SK-N-SH (cell line): ENCODE data around the gene SPEM3. TPM values are rescaled to one million over a fixed set of nuclear protein-coding genes. Genes with fewer than 3 reads are reported as not detected.
A peak's percentile ranks its signal among the peaks of the same experiment; 100 is the strongest.

ENCODE experiments used
- CTCF ChIA-PET: fragments of 300-600, 350-600 bp; formaldehyde crosslinking; extraction: SDS; loops from one replicate; lab custom pipeline; 2021; lab: Yijun Ruan, JAX
- POLR2A ChIA-PET: fragments of 350-600 bp; sonication (Branson Sonifier 250); formaldehyde crosslinking; extraction: SDS; loops from one replicate; lab custom pipeline; 2020; ENCODE audit warnings: antibody characterized with exemption, inconsistent platforms; lab: Yijun Ruan, JAX
- DNase-seq: peaks from one replicate; pipeline ENCODE4 v3.0.0; 2012
- H2AFZ ChIP-seq: fragments of 200-600 bp; sonication (generic); 2 replicates; pipeline ENCODE4 v1.8.1; 2016; ENCODE audit warnings: antibody characterized with exemption, mild to moderate bottlenecking, low read depth
- H3F3A ChIP-seq: fragments of 200-600 bp; sonication (generic); replicated peaks from 2 replicates; pipeline ENCODE3; 2016; ENCODE audit warnings: antibody characterized with exemption, mild to moderate bottlenecking; ENCODE audit not compliant: insufficient read depth
- H3K27ac ChIP-seq, 2 experiments: fragments of 200-500 bp in 1 of 2; fragments of 200-600 bp in 1 of 2; sonication (Bioruptor generic) in 1 of 2; sonication (generic), shearing (Covaris generic) in 1 of 2; 2 replicates each; pipeline versions ENCODE4 v1.5.1 to v1.6.1; 2014 to 2016; ENCODE audit warnings: low read depth in 2 of 2, inconsistent platforms in 1 of 2, low read length in 1 of 2, mild to moderate bottlenecking in 1 of 2, mixed read lengths in 1 of 2
- H3K27me3 ChIP-seq: fragments of 200-600 bp; sonication (generic), shearing (Covaris generic); 2 replicates; pipeline ENCODE4 v1.6.1; 2016; ENCODE audit warnings: mixed run types; ENCODE audit not compliant: insufficient read depth
- H3K36me3 ChIP-seq, 2 experiments: fragments of 200-500 bp in 1 of 2; fragments of 200-600 bp in 1 of 2; sonication (Bioruptor generic) in 1 of 2; sonication (generic) in 1 of 2; replicated peaks in 1 of 2; 2 replicates each; pipeline versions ENCODE3 to v1.5.1; 2014 to 2016; ENCODE audit warnings: low read length in 1 of 2, mild to moderate bottlenecking in 1 of 2; ENCODE audit not compliant: insufficient read depth in 2 of 2, control insufficient read depth in 1 of 2
- H3K4me1 ChIP-seq, 2 experiments: fragments of 200-500 bp in 1 of 2; fragments of 200-600 bp in 1 of 2; sonication (Bioruptor generic) in 1 of 2; sonication (generic), shearing (Covaris generic) in 1 of 2; 2 replicates each; pipeline versions ENCODE4 v1.5.1 to v1.6.1; 2014 to 2016; ENCODE audit warnings: low read depth in 1 of 2, low read length in 1 of 2, mixed run types in 1 of 2; ENCODE audit not compliant: insufficient read depth in 2 of 2, control insufficient read depth in 1 of 2
- H3K4me2 ChIP-seq: fragments of 200-600 bp; sonication (generic), shearing (Covaris generic); 2 replicates; pipeline ENCODE4 v1.6.1; 2017; ENCODE audit warnings: mixed run types
- H3K4me3 ChIP-seq, 2 experiments: fragments of 200-500 bp in 1 of 2; fragments of 200-600 bp in 1 of 2; sonication (Bioruptor generic) in 1 of 2; sonication (generic), shearing (Covaris generic) in 1 of 2; 2 replicates each; pipeline versions ENCODE4 v1.5.1 to v1.8.1; 2014 to 2016; ENCODE audit warnings: low read depth in 2 of 2, inconsistent platforms in 1 of 2, low read length in 1 of 2, mild to moderate bottlenecking in 1 of 2, mixed read lengths in 1 of 2, moderate library complexity in 1 of 2
- H3K79me2 ChIP-seq: fragments of 200-600 bp; sonication (generic); 2 replicates; pipeline ENCODE4 v1.8.1; 2017; ENCODE audit warnings: mild to moderate bottlenecking; ENCODE audit not compliant: insufficient read depth
- H3K9ac ChIP-seq: fragments of 200-600 bp; sonication (generic); 2 replicates; pipeline ENCODE4 v1.6.1; 2017; ENCODE audit warnings: mixed run types
- H3K9me2 ChIP-seq: fragments of 200-600 bp; sonication (generic); 2 replicates; pipeline ENCODE4 v1.6.1; 2017; ENCODE audit warnings: mixed run types
- H3K9me3 ChIP-seq: fragments of 200-600 bp; sonication (generic); 2 replicates; pipeline ENCODE4 v1.6.1; 2017; ENCODE audit warnings: mixed run types, mild to moderate bottlenecking, moderate library complexity
- H4K20me1 ChIP-seq: fragments of 200-600 bp; sonication (generic); 2 replicates; pipeline ENCODE4 v1.6.1; 2017; ENCODE audit warnings: mild to moderate bottlenecking, mixed run types; ENCODE audit not compliant: insufficient read depth
- EP300 ChIP-seq, 2 experiments: IDR thresholded peaks; 2 replicates each; pipeline versions ENCODE4 v1.4.0 to v1.6.1; 2012; ENCODE audit warnings: borderline replicate concordance in 1 of 2, low read depth in 1 of 2, low read length in 1 of 2
- FOXJ3 ChIP-seq: sonication (generic); formaldehyde crosslinking; IDR thresholded peaks from 2 replicates; pipeline ENCODE4 v1.5.1; 2020; ENCODE audit warnings: mild to moderate bottlenecking, missing genetic modification reagents
- GABPA ChIP-seq: IDR thresholded peaks from 2 replicates; pipeline ENCODE4 v1.4.0; 2012; ENCODE audit warnings: low read depth, mild to moderate bottlenecking
- MXI1 ChIP-seq: IDR thresholded peaks from 2 replicates; pipeline ENCODE4 v1.6.1; 2012; ENCODE audit warnings: mild to moderate bottlenecking, low read depth, low read length, improper control_type of control experiment
- RFX5 ChIP-seq: IDR thresholded peaks from 2 replicates; pipeline ENCODE4 v1.6.1; 2012; ENCODE audit warnings: mild to moderate bottlenecking, improper control_type of control experiment, low read length
- RXRA ChIP-seq: IDR thresholded peaks from 2 replicates; pipeline ENCODE4 v1.4.0; 2012; ENCODE audit warnings: low read depth, mild to moderate bottlenecking, borderline replicate concordance
- SMC3 ChIP-seq: IDR thresholded peaks from 2 replicates; pipeline ENCODE4 v1.6.1; 2012; ENCODE audit warnings: low read depth, low read length, improper control_type of control experiment
- TCF12 ChIP-seq: IDR thresholded peaks from 2 replicates; pipeline ENCODE4 v1.4.0; 2012
- YY1 ChIP-seq: IDR thresholded peaks from 2 replicates; pipeline ENCODE4 v1.4.0; 2012; ENCODE audit warnings: low read depth, mild to moderate bottlenecking
- WGBS: methylation state at CpG from one replicate; pipeline ENCODE4 v1.1.6; 2017; ENCODE audit warnings: low lambda C conversion rate; 5-methylcytosine and 5-hydroxymethylcytosine counted together
- polyA plus RNA-seq, 3 experiments: library from polyadenylated mRNA; depleted of rRNA; stranded (reverse); fragments of >200 nt; gene quantifications; 2 replicates each; pipeline ENCODE4 v1.2.3, GENCODE V29; 2012
- TF ChIP-seq, protein P1 (sequence below): fragments of 150-350 bp; IDR thresholded peaks from 2 replicates; pipeline ENCODE4 v1.6.1; 2016; ENCODE audit warnings: mild to moderate bottlenecking, low read depth, low read length
- TF ChIP-seq, protein P2 (sequence below): fragments of 200-600 bp; sonication (generic); IDR thresholded peaks from 2 replicates; pipeline ENCODE4 v1.6.1; 2017; ENCODE audit warnings: antibody characterized with exemption, mild to moderate bottlenecking, moderate library complexity
- TF ChIP-seq, protein P3 (sequence below): IDR thresholded peaks from 2 replicates; pipeline ENCODE4 v1.4.0; 2012; ENCODE audit warnings: low read depth
- TF ChIP-seq, protein P4 (sequence below): IDR thresholded peaks from 2 replicates; pipeline ENCODE4; 2012
- TF ChIP-seq, protein P5 (sequence below): IDR thresholded peaks from 2 replicates; pipeline ENCODE4 v1.4.0; 2012; ENCODE audit warnings: low read depth, borderline replicate concordance

The SPEM3 gene
- polyA plus RNA-seq, 1 of the 3 experiments (the other 2 are of a cell fraction): not detected

GRCh38 chr17:7459961-7460545 lies 31.4 kb downstream of the SPEM3 start:
- no peak for DNase-seq
- Histone ChIP-seq H3K9ac (no peak overlapping the region), H3K4me3 (no peak overlapping the region), H4K20me1 (no peaks in the 10 kb centered on the region), H3K4me2 (no peak overlapping the region), H3F3A (peaks cover 26% of the 10 kb centered on the region), H3K9me2 (no peaks in the 10 kb centered on the region), H3K36me3 (peaks cover 0 to 24% of the 10 kb centered on the region in 2 experiments), H3K4me1 (peaks cover 0 to 5% of the 10 kb centered on the region in 2 experiments; a peak in 1 of 4 replicates), H2AFZ (no peak overlapping the region), H3K27ac (no peak overlapping the region; a peak in 1 of 4 replicates), H3K27me3 (no peaks in the 10 kb centered on the region), H3K79me2 (peaks cover 14% of the 10 kb centered on the region; the same call in 1 of the 2 replicates), H3K9me3 (no peaks in the 10 kb centered on the region)
- ChIA-PET POLR2A (no interaction called here), CTCF (interaction anchor here (0.6 to 1.3 kb wide), 4 partner anchors 21 to 100 kb away, joined by 3 to 4 read pairs (median 3); partner anchors contain the start of gene SLC35G6)
- no peak for TF ChIP-seq MXI1
- TF ChIP-seq YY1: peak; percentile 51; the same call in 1 of the 2 replicates
- WGBS: 91% methylated on average over 3 of the region's 3 CpGs

DNA sequence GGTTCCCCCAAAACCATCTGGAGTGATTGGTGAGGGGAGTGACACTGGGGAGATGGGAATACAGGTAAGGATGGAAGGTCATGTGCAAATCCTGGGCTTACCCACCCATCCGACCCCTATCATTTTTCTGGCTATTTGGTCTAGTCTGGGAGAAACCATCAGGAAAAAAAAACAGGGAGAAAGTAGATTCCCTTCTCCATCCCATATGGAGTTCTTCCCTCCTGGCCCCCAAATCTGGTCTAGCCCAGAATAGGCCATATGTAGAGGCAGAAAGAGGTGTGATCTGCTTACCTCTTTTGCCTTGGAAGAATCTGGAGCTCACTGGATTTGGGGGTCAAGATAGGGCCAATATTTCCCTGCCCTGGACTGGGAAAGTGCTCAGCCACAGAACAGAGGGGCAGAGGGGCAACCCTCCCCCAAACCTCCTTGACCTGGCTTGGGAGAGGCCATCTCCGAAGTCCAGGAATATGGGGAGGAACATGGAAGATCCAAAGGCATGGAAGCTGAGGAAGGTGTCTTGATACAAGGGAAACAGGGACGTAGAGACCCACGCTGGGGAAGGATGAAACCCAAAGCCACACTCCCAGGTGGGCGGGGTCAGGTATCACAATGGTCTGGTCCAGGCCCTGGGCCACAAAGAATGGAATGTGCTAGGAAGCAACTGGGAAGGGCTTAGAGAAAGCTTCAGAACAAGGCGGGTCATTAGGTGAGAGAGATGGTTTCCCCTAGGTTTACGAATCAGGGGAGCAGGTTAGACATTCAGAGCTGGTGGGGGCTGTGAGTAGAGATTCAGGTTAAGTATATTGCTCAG lies 32.4 kb downstream of the SPEM3 start:
- WGBS: 94% methylated on average over 7 of the region's 7 CpGs
- Histone ChIP-seq H4K20me1 (no peaks in the 10 kb centered on the region), H3K4me2 (no peak overlapping the region), H3K4me3 (no peak overlapping the region), H3K4me1 (peaks cover 0 to 4% of the 10 kb centered on the region in 2 experiments; a peak in 1 of 4 replicates), H3K9me3 (no peaks in the 10 kb centered on the region), H2AFZ (no peak overlapping the region), H3K27ac (no peak overlapping the region), H3K27me3 (no peaks in the 10 kb centered on the region), H3K36me3 (peaks cover 0 to 29% of the 10 kb centered on the region in 2 experiments), H3F3A (peaks cover 26% of the 10 kb centered on the region), H3K9ac (no peak overlapping the region), H3K79me2 (peaks cover 13% of the 10 kb centered on the region; the same call in 1 of the 2 replicates), H3K9me2 (no peaks in the 10 kb centered on the region)
- ChIA-PET POLR2A (interaction anchor here (0.6 kb wide), 1 partner anchor 344 kb away, joined by 3 read pairs; no protein-coding TSS in a partner anchor), CTCF (interaction anchor here (0.9 kb wide), 1 partner anchor 99 kb away, joined by 3 read pairs; no protein-coding TSS in a partner anchor)
- no peak for DNase-seq
- TF ChIP-seq FOXJ3 (CRISPR knock-in tag) (no peak), GABPA (no peak), RFX5 (no peak), TCF12 (no peak), EP300 (IDR thresholded peaks at IDR 0.05; ENCODE audit: borderline replicate concordance in 1 of 2, low read depth in 1 of 2, low read length in 1 of 2) (no peak), SMC3 (no peak), RXRA (no peak)
- TF ChIP-seq, protein P1, sequence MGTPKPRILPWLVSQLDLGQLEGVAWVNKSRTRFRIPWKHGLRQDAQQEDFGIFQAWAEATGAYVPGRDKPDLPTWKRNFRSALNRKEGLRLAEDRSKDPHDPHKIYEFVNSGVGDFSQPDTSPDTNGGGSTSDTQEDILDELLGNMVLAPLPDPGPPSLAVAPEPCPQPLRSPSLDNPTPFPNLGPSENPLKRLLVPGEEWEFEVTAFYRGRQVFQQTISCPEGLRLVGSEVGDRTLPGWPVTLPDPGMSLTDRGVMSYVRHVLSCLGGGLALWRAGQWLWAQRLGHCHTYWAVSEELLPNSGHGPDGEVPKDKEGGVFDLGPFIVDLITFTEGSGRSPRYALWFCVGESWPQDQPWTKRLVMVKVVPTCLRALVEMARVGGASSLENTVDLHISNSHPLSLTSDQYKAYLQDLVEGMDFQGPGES: no peak
- TF ChIP-seq, protein P2, sequence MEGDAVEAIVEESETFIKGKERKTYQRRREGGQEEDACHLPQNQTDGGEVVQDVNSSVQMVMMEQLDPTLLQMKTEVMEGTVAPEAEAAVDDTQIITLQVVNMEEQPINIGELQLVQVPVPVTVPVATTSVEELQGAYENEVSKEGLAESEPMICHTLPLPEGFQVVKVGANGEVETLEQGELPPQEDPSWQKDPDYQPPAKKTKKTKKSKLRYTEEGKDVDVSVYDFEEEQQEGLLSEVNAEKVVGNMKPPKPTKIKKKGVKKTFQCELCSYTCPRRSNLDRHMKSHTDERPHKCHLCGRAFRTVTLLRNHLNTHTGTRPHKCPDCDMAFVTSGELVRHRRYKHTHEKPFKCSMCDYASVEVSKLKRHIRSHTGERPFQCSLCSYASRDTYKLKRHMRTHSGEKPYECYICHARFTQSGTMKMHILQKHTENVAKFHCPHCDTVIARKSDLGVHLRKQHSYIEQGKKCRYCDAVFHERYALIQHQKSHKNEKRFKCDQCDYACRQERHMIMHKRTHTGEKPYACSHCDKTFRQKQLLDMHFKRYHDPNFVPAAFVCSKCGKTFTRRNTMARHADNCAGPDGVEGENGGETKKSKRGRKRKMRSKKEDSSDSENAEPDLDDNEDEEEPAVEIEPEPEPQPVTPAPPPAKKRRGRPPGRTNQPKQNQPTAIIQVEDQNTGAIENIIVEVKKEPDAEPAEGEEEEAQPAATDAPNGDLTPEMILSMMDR: no peak
- TF ChIP-seq, protein P3, sequence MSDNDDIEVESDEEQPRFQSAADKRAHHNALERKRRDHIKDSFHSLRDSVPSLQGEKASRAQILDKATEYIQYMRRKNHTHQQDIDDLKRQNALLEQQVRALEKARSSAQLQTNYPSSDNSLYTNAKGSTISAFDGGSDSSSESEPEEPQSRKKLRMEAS: no peak
- TF ChIP-seq, protein P4, sequence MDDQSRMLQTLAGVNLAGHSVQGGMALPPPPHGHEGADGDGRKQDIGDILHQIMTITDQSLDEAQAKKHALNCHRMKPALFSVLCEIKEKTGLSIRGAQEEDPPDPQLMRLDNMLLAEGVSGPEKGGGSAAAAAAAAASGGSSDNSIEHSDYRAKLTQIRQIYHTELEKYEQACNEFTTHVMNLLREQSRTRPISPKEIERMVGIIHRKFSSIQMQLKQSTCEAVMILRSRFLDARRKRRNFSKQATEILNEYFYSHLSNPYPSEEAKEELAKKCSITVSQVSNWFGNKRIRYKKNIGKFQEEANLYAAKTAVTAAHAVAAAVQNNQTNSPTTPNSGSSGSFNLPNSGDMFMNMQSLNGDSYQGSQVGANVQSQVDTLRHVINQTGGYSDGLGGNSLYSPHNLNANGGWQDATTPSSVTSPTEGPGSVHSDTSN: no peak
- TF ChIP-seq, protein P5, sequence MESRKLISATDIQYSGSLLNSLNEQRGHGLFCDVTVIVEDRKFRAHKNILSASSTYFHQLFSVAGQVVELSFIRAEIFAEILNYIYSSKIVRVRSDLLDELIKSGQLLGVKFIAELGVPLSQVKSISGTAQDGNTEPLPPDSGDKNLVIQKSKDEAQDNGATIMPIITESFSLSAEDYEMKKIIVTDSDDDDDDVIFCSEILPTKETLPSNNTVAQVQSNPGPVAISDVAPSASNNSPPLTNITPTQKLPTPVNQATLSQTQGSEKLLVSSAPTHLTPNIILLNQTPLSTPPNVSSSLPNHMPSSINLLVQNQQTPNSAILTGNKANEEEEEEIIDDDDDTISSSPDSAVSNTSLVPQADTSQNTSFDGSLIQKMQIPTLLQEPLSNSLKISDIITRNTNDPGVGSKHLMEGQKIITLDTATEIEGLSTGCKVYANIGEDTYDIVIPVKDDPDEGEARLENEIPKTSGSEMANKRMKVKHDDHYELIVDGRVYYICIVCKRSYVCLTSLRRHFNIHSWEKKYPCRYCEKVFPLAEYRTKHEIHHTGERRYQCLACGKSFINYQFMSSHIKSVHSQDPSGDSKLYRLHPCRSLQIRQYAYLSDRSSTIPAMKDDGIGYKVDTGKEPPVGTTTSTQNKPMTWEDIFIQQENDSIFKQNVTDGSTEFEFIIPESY: no peak
